Activated T-cell treated with anti-CD3 and anti-CD28 coated beads, Interleukin-2, amount 50 U/mL, for 4 hours (primary cell): ENCODE data around the gene CPEB1. TPM values are rescaled to one million over a fixed set of nuclear protein-coding genes. Genes with fewer than 3 reads are reported as not detected.

Experiments used
- ATAC-seq, 2 donors: fragments of 200-7000 bp; cut with Tn5 transposase; one replicate each; pipeline ENCODE4 v1.10.0; 2021
- DNase-seq: peaks from one replicate; pipeline ENCODE4 v3.0.0-alpha.2; 2020
- H3K27me3 Mint-ChIP-seq: one replicate; pipeline ENCODE4 v1.8.0; 2021; ENCODE audit warnings: low read depth, mixed read lengths
- H3K36me3 Mint-ChIP-seq: one replicate; pipeline ENCODE4 v1.8.0; 2022; ENCODE audit warnings: mixed read lengths; ENCODE audit not compliant: insufficient read depth
- H3K4me1 Mint-ChIP-seq: one replicate; pipeline ENCODE4 v1.8.0; 2021; ENCODE audit warnings: low read depth, mixed read lengths
- H3K4me3 Mint-ChIP-seq: one replicate; pipeline ENCODE4 v1.8.0; 2021; ENCODE audit warnings: mild to moderate bottlenecking, moderate library complexity, mixed read lengths
- H3K9me3 Mint-ChIP-seq: one replicate; pipeline ENCODE4 v1.8.0; 2021; ENCODE audit warnings: mixed read lengths
- total RNA-seq, 3 donors: library from RNA; stranded (reverse); gene quantifications; one replicate each; pipeline ENCODE4 v1.2.1, GENCODE V29; 2021

The CPEB1 gene
- total RNA-seq, 3 donors from 2014 or later, result 0.52 to 1.7 (median 1.2) TPM

DNA sequence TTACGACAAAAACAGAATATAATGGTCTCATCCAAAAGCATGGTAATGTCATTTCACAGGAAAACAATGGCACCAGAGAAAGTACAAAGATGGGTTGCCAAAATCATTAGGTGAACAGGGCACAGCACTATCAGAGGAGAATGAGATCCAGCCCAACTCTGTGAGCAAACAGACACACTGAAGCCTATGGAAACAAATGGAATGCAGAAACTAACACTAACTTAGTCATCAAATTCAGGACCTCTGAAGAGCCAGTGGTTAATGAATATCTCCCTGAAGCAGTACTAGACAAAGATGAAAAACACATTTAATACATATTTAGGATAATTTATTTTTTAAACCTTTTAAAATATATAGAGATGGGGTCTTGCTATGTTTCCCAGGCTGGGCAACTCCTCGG lies 92.3 kb downstream of the CPEB1 start:
- Mint-ChIP-seq H3K9me3 (no peaks in the 10 kb centered on the region), H3K36me3 (no peaks in the 10 kb centered on the region), H3K27me3 (peaks cover 11% of the 10 kb centered on the region), H3K4me1 (no peaks in the 10 kb centered on the region), H3K4me3 (no peak overlapping the region)
- DNase-seq, result no peak
- ATAC-seq, result no peak

DNA sequence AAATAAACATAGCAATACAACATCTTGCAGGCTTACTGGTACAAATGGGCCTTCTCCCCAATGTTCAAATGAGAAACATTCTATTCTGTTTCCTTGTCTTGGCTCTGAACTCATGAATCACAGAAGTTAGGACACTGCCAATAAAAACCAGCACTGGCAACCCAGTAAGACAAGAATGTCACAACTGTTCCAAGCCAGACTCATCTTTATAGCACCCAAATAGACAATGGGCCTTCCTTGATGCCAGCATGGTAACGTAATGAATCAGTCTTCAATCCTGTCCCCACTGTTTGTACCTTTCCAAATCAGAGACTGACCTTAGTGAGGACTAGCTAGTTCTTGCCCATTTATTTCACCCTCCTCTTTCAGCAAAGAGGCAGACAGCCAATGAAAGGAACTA lies 92.8 kb downstream of the CPEB1 start:
- Mint-ChIP-seq H3K36me3 (no peaks in the 10 kb centered on the region), H3K27me3 (peaks cover 11% of the 10 kb centered on the region), H3K9me3 (no peaks in the 10 kb centered on the region), H3K4me1 (no peaks in the 10 kb centered on the region), H3K4me3 (no peak overlapping the region)
- ATAC-seq (no peak), DNase-seq (no peak)

DNA sequence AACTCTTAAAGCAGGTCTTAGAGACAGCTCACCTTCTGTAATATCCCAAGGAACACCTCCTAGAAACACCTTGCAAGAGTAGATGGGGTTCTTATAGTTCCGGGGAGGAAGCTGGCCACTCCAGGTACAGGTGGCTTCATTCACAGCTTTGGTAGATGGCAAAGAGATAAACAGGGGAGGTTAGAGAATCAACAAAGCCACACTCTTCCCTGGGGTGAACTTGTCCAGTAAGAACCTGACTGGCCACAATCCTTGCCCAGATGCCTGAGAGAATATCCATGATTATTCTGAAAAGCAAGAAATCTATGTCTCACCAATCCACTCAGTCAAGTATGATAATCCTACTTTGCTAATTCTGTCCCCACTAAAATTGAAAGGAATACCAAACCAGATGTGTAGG lies 93.3 kb downstream of the CPEB1 start:
- H3K9me3 Mint-ChIP-seq, result no peaks in the 10 kb centered on the region
- no peaks in the 10 kb centered on the region for H3K36me3 Mint-ChIP-seq
- no peaks in the 10 kb centered on the region for H3K4me1 Mint-ChIP-seq
- peaks cover 11% of the 10 kb centered on the region for H3K27me3 Mint-ChIP-seq
- no peak for ATAC-seq
- H3K4me3 Mint-ChIP-seq, result no peak overlapping the region
- no peak for DNase-seq

DNA sequence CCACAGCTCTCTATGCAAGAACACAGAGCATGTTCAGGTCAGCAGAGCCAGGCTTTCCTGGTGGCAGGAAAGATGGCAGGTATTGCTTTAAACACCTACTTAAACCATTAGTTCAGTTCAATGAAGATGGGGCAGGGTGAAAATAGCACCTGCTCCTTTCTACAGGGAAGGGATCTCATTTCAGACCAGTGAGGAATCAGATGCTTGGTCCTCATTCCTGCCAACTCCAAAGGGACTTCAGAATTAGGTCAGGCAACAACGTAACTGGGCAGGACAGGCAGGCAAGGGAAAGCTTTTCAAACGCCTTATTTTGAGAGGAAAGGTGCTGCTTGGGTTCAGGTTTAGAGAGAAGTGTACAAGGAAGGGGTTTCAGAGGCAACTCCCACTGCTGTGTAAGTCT lies 94.3 kb downstream of the CPEB1 start:
- no peak overlapping the region for H3K4me3 Mint-ChIP-seq
- DNase-seq (no peak), ATAC-seq (no peak)
- peaks cover 11% of the 10 kb centered on the region for H3K27me3 Mint-ChIP-seq
- no peaks in the 10 kb centered on the region for H3K9me3 Mint-ChIP-seq
- no peaks in the 10 kb centered on the region for H3K4me1 Mint-ChIP-seq
- H3K36me3 Mint-ChIP-seq, result no peaks in the 10 kb centered on the region

DNA sequence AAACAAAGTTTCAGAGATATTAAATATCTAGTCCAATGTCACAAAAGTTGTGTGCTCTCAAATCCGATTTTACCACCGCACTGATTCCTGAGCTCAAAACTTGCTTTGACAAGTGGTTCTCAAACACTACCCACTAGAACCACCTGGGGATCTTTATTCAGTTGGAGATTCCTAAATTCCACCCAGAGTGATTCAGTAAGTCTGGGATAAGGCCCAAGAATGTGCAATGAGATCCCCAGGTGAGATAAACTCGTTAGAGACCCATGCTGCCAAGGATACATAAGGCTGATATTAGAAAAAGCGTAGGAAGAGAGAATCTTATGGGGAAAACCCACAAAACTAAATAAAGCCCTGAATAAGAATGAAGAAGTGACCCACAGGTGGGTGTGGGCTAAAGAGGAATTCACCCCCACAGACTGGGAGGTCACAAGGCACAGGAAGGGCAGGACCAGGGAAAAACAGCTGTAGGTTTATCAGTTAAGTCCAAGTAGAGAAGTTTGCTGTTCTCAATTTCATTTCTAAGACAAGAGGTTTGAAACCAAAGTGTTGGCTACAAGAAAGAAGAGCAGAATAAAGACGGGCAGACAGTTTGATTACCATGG lies 95.4 kb downstream of the CPEB1 start:
- no peak for DNase-seq
- H3K27me3 Mint-ChIP-seq, result peaks cover 8% of the 10 kb centered on the region
- H3K9me3 Mint-ChIP-seq, result no peaks in the 10 kb centered on the region
- ATAC-seq, result no peak
- H3K4me3 Mint-ChIP-seq, result no peak overlapping the region
- no peaks in the 10 kb centered on the region for H3K4me1 Mint-ChIP-seq
- H3K36me3 Mint-ChIP-seq, result no peaks in the 10 kb centered on the region

DNA sequence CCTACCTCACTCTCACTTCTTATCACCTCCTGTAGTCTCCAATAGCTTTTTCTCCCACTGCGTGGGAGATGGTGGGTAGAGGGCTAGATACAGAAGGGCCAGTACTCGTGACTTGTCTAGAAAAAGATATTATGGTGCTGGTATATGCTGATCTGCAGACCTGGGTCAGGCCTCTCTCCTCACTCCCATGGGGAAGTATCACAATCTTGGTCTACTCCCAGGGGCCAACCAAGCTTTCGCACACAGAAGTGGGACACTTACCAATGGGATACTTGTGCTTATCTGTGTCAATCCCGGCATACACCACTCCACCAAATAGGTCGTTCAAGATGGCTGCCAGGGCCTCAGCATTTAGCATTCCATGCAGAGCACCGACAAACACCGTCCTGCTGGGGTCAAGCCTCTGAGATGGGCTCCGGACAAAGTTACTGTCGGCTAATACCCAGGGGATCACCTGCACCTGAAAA lies 97.9 kb downstream of the CPEB1 start:
- no peak for ATAC-seq

DNA sequence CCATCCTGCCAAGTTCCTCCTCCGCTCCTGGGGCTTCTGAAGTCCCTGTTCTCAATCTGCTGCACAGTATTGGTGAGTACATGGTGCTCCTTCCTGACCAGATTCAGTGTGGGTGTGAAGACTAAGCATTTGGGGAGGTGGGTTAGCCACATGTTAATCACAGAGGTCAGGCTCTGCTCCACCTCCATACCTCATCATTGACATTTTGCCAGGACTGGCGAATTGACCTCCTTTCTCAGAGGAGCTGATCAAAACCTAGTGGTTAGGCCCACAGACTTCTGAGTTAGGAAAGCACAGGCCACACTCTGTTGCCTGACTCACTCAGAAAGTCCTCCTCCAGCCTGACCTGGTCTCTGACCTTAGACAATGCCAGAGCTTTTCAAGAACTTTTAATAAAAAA lies 98.5 kb downstream of the CPEB1 start:
- no peak overlapping the region for H3K4me3 Mint-ChIP-seq
- peaks cover 12% of the 10 kb centered on the region for H3K27me3 Mint-ChIP-seq
- H3K9me3 Mint-ChIP-seq, result no peaks in the 10 kb centered on the region
- peak; percentile 30 to 55 for ATAC-seq
- DNase-seq, result no peak
- H3K36me3 Mint-ChIP-seq, result no peaks in the 10 kb centered on the region
- no peaks in the 10 kb centered on the region for H3K4me1 Mint-ChIP-seq

More for the DNA sequence above, 97.9 kb downstream of the CPEB1 start:
- Mint-ChIP-seq H3K9me3 (no peaks in the 10 kb centered on the region), H3K4me1 (no peaks in the 10 kb centered on the region), H3K27me3 (peaks cover 12% of the 10 kb centered on the region), H3K4me3 (no peak overlapping the region), H3K36me3 (no peaks in the 10 kb centered on the region)
- DNase-seq, result no peak

DNA sequence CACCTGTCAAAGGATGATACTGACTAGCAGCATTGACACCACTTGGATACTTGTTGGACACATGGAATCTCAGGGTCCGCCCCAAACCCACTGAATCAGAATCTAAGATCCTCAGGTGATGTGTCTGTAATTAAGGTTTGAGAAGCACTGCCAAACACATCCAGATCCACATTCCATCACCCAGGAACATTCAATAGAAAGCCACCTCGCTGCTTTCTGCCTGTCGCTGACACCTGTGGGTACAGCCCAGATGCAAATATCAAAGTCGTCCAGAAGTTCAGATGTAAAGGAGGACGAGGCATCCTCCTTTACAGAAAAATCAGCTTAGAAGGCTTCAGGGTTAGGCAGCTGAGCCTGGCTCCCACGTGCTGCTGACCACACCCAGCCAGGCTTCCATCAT lies 101.7 kb downstream of the CPEB1 start:
- Mint-ChIP-seq H3K36me3 (no peaks in the 10 kb centered on the region), H3K4me1 (peaks cover 8% of the 10 kb centered on the region), H3K27me3 (peaks cover 7% of the 10 kb centered on the region), H3K4me3 (no peak overlapping the region), H3K9me3 (no peaks in the 10 kb centered on the region)
- ATAC-seq (no peak), DNase-seq (no peak)

DNA sequence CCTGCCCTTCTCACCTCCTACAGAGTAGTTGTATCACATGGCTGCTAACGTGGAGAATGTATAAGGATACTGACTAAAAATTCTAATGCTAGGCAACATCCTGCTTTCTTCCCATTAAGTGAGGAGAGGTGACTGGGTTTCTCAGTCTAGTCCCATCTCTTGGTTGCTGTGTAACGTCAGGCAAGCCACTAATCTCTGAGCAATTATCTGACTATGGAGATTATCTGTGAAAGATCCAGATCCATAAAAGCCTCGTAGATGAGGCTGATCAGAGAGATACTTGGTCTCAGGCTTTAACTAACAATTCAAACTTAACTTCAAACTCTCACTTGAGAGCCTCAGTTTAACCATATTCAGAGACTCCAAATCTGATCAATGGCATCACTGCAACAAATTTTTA lies 102.2 kb downstream of the CPEB1 start:
- ATAC-seq, result no peak
- H3K36me3 Mint-ChIP-seq, result no peaks in the 10 kb centered on the region
- H3K4me3 Mint-ChIP-seq, result no peak overlapping the region
- DNase-seq, result no peak
- H3K27me3 Mint-ChIP-seq, result peaks cover 6% of the 10 kb centered on the region
- H3K4me1 Mint-ChIP-seq, result peaks cover 8% of the 10 kb centered on the region
- no peaks in the 10 kb centered on the region for H3K9me3 Mint-ChIP-seq

DNA sequence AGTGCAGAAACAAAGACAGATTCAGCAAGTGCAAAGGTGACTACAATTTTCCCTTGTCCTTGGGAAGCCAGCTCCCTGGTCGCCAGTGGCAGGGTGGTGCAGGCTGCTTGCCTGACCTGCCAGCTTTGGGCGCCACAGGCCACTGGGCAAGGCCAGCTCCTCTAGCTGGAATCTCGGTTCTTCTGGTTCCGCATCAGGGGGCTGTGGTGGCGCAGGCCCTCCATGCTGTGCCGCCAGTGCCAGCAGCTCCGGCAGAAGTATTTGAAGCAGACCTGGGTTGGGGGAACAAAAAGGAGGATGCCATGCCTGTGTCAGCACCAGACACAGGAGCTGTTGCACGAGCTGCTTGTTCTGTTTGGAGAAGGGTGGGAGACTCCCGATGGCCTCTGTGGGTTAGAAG lies 102.7 kb downstream of the CPEB1 start:
- ATAC-seq, result no peak
- Mint-ChIP-seq H3K9me3 (no peaks in the 10 kb centered on the region), H3K4me1 (peaks cover 8% of the 10 kb centered on the region), H3K36me3 (peaks cover 6% of the 10 kb centered on the region), H3K27me3 (peaks cover 6% of the 10 kb centered on the region), H3K4me3 (no peak overlapping the region)
- no peak for DNase-seq

DNA sequence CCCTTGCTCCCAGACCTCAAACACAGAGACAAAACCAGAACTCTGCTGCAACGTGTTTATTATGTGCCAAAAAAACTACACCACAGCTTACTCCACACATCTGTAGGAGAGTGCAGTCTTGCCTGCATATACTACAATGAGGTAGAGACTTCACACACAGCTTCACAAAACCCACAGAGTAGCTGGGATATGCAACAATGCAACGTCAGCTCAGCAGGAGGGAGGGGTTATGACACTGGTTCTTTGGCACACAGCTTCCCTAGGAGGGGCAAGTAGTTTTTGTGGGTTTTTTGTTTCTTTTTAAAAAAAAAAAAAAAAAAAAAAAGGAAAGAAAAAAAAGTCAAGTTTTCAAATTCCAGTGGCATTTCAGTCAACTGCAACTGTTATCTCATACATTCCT lies 104.0 kb downstream of the CPEB1 start:
- H3K27me3 Mint-ChIP-seq, result peaks cover 6% of the 10 kb centered on the region
- no peaks in the 10 kb centered on the region for H3K9me3 Mint-ChIP-seq
- H3K4me1 Mint-ChIP-seq, result peaks cover 13% of the 10 kb centered on the region
- DNase-seq, result no peak
- ATAC-seq, result no peak
- H3K4me3 Mint-ChIP-seq, result no peak overlapping the region
- peaks cover 15% of the 10 kb centered on the region for H3K36me3 Mint-ChIP-seq

DNA sequence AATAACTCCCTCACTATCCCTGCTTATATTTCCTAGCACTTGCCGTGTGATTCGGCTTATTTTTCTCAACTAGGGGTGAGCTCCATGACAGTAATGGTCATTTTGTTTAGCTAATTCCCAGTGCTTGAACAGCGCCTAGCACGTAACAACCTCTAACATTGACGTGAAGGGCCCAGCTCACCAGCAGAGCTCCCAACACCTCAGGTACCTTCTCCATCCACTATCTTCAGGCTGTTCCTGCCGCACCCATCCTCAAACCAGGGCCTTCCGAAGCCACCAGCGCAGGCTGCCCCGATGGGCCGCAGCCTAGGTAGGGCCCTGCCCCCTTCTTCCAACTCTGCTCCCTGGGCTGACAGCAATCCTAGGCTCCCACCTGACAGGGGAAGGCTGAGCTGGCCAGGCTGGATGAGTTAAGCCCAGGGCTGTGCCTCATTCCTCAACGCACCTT lies 106.2 kb downstream of the CPEB1 start:
- Mint-ChIP-seq H3K36me3 (peaks cover 35% of the 10 kb centered on the region), H3K4me3 (peak overlapping the region; percentile 97), H3K9me3 (no peaks in the 10 kb centered on the region), H3K4me1 (peaks cover 32% of the 10 kb centered on the region), H3K27me3 (peaks cover 6% of the 10 kb centered on the region)
- no peak for DNase-seq
- ATAC-seq, result no peak

DNA sequence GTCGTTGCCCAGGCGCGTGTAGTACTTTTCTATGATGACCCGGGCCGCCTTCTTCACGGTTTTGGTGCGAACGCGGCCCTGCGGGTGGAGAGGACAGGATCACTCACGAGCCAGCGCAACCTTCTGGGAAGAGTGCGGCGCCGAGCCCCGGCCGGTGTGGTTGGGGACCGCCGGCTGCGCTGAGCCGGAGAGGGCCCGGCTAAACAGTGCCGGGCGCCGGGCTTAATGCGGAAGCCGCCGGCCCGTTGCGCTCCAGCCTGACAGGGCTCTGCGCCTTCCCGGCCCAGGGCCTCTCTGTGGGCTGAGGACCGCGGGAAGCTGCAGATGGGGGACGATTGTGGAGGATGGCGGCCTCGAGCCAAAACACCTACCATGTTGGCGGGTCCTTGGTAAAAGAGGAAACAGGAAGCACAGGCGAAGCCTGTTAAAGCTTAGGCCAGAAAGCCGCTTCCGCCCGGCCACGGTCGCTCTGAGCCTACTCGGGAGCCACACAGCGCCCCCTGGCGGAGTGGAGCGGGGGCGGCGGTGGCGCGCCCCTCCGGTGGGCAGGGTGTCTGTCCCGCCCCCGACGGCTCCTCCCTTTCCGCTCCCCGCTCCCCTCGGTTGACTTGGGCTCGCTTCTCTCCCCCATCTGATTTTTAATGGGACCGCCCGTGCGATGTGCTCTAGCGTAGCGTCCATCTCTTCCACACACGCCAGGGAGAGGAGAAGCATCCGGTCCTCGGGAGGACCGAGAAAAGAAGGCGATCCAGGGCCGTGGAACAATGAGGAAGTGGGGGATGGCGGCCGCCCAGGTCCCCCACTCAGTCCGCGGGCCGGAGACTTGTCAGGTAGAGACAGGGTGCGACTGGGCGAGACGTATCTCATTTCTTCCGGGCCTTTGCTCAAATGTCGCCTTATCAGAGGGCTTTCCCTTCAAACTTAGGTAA lies 106.8 kb downstream of the CPEB1 start, which contains the start of gene RPS17:
TSS of gene RPS17 (minus strand) at position 403 of the 929 bp plus-strand sequence. CDS start at position 374, 29 bp downstream.
- H3K9me3 Mint-ChIP-seq, result no peaks in the 10 kb centered on the region
- H3K4me3 Mint-ChIP-seq, result peak within 1 kb of the TSS; percentile 97
- no peaks in the 10 kb centered on the region for H3K27me3 Mint-ChIP-seq
- peaks cover 42% of the 10 kb centered on the region for H3K36me3 Mint-ChIP-seq
- ATAC-seq (peak; percentile 90 to 93), DNase-seq (peak; percentile 99)
- peaks cover 32% of the 10 kb centered on the region for H3K4me1 Mint-ChIP-seq

DNA sequence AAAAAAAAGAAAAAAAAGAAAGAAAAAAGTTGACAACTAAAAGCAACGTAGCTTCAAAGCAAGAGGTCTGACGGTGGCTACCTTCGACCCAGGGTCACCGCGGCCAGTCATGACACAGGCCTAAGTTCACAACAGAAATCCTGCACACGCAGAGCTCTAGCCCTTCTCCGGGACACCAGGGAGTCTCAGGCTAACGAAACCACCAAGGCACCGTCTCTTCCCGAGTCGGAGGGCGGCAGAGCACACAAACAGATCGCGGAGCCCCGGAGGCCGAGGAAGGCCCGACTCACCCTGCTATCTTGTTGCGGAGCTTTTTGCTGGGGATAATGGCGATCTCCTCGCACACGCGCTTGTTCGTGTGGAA lies 107.5 kb downstream of the CPEB1 start:
- no peak for DNase-seq
- ATAC-seq, result no peak
- Mint-ChIP-seq H3K9me3 (no peaks in the 10 kb centered on the region), H3K27me3 (no peaks in the 10 kb centered on the region), H3K4me1 (peaks cover 32% of the 10 kb centered on the region), H3K4me3 (peak overlapping the region; percentile 97), H3K36me3 (peaks cover 42% of the 10 kb centered on the region)
